Prostate gland (tissue), 2 donors: ENCODE measurements around the gene RARG. TPM values are rescaled to one million over a fixed set of nuclear protein-coding genes. Genes with fewer than 3 reads are reported as not detected.

Experiments
- DNase-seq: peaks from one replicate; pipeline ENCODE4 v3.0.0-alpha.2; 2019; ENCODE audit warnings: low spot score
- H3K27ac ChIP-seq, 2 donors: fragments of 200-600 bp; sonication (generic); 2 replicates each; pipeline ENCODE4 v1.5.1; 2017 to 2019
- H3K27me3 ChIP-seq: fragments of 200-600 bp; sonication (generic); replicated peaks from 2 replicates; pipeline ENCODE4 v1.5.1; 2019; ENCODE audit not compliant: insufficient read depth
- H3K36me3 ChIP-seq, 2 donors: fragments of 200-600 bp; sonication (generic); 1 replicate in 1 of 2; 2 replicates in 1 of 2; pipeline versions ENCODE4 v1.5.1 to v1.8.1; 2017 to 2019
- H3K4me1 ChIP-seq: fragments of 200-600 bp; sonication (generic); replicated peaks from 2 replicates; pipeline ENCODE4 v1.5.1; 2019
- H3K4me3 ChIP-seq, 2 donors: fragments of 200-600 bp; sonication (generic); 2 replicates each; pipeline ENCODE4 v1.5.1; 2017 to 2019
- H3K9me3 ChIP-seq: fragments of 200-600 bp; sonication (generic); 2 replicates; pipeline ENCODE4 v1.5.1; 2017
- POLR2A ChIP-seq: fragments of 450-650 bp; IDR thresholded peaks from one replicate; pipeline ENCODE4 v1.6.1; 2016; ENCODE audit warnings: antibody characterized with exemption, mild to moderate bottlenecking
- POLR2AphosphoS5 ChIP-seq: sonication (generic); formaldehyde crosslinking; IDR thresholded peaks from one replicate; pipeline ENCODE4 v1.6.1; 2017; ENCODE audit warnings: antibody characterized with exemption
- WGBS: methylation state at CpG from one replicate; pipeline ENCODE4 v1.1.5; 2018; 5-methylcytosine and 5-hydroxymethylcytosine counted together
- intact Hi-C: fragments of 100-400 bp; cut with DNase I; formaldehyde crosslinking; loops from one replicate; pipeline ENCODE4 v1.14.2; 2022
- total RNA-seq, 2 donors: library from RNA; depleted of rRNA; stranded (reverse); fragments of >200 nt; gene quantifications; one replicate each; pipeline ENCODE4 v1.1.0, GENCODE V29; 2016
- TF ChIP-seq, protein P1 (sequence below), 4 experiments: fragments of 200-600 bp in 2 of 4; fragments of 450-650 bp in 2 of 4; sonication (generic) in 2 of 4; IDR thresholded peaks; 1 replicate in 3 of 4; 2 replicates in 1 of 4; pipeline ENCODE4 v1.5.1; 2016 to 2019; ENCODE audit warnings: antibody characterized with exemption in 4 of 4, mild to moderate bottlenecking in 2 of 4, moderate library complexity in 2 of 4

The RARG gene
- total RNA-seq, 2 donors from 2014 or later: 28.9 to 30.4 TPM

DNA sequence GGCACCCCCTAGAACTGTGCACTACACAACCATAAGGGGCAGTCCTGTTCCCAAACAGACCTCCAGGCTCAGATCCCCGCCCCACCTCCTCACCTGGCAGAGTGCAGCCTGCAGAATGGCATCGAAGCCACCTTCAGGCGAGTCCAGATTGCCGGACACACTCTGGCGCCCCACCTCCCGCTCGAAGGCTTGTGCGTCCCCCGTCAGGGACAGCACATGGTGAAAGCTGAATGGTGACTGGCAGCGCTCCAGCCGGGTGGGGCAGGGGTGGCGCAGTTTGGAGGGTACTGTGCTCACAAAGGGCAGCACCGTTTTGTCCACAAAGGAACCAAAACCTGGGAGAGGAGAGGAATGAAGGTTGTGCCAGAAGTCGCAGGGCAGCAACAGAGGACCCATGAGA lies 35.5 kb downstream of the RARG start:
- 63% methylated on average over 14 of the region's 14 CpGs for WGBS
- Histone ChIP-seq H3K4me1 (no peaks in the 10 kb centered on the region), H3K9me3 (no peaks in the 10 kb centered on the region), H3K27me3 (no peaks in the 10 kb centered on the region), H3K36me3 (no peaks in the 10 kb centered on the region), H3K4me3 (no peak overlapping the region), H3K27ac (no peak overlapping the region)
- intact Hi-C loops: loop anchor here (2.0 kb wide), 1 partner anchor 132 kb away; no protein-coding TSS in a partner anchor
- TF ChIP-seq, protein P1, sequence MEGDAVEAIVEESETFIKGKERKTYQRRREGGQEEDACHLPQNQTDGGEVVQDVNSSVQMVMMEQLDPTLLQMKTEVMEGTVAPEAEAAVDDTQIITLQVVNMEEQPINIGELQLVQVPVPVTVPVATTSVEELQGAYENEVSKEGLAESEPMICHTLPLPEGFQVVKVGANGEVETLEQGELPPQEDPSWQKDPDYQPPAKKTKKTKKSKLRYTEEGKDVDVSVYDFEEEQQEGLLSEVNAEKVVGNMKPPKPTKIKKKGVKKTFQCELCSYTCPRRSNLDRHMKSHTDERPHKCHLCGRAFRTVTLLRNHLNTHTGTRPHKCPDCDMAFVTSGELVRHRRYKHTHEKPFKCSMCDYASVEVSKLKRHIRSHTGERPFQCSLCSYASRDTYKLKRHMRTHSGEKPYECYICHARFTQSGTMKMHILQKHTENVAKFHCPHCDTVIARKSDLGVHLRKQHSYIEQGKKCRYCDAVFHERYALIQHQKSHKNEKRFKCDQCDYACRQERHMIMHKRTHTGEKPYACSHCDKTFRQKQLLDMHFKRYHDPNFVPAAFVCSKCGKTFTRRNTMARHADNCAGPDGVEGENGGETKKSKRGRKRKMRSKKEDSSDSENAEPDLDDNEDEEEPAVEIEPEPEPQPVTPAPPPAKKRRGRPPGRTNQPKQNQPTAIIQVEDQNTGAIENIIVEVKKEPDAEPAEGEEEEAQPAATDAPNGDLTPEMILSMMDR (IDR thresholded peaks at IDR 0.05): no peak
- TF ChIP-seq POLR2AphosphoS5 (no peak), POLR2A (no peak)
- no peak for DNase-seq

DNA sequence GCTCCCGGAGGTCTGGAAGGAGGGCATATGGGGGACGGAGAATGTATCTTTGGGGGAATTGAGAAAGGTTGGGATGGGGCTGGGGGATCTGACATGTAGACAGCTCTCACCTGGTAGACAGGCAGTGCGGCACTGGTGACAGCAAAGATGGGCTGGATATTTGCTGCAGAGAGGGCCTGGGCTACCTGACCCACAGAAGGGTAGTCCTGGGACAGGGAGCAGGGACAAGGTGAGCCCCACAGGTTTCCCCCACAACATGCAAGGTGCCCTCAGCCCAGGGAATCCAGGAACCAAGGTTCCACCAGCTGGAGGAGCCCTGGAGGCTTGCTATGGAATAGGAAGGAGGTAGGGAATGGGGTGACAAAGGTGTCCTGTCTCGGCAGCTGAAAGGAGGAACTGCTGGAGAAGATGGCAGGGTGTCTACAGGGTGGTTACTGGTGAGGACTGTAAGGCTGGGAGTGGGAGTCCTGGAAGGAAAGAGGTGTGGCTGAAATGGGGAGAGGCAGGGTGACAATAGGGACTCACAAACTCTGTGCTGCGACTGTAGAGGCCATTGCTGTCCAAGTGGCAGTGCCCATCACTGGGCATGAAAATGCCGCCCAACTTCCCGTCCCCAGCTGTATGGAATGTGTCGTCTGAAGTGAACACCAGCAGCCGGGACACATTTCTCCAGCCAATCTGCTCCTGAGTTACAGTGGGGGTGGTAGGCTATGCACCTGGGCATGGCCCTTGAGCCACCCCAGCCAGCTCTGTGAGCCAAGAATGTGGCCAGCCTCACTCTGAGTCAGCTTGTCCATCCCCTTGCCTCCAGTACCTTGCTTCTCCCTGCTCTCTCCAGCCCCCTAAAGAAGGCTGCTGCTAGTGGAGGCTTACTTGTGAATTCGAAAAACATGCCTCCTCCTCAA lies 36.2 kb downstream of the RARG start:
- Histone ChIP-seq H3K36me3 (no peaks in the 10 kb centered on the region), H3K27ac (no peak overlapping the region), H3K4me1 (no peaks in the 10 kb centered on the region), H3K9me3 (no peaks in the 10 kb centered on the region), H3K27me3 (no peaks in the 10 kb centered on the region), H3K4me3 (no peak overlapping the region)
- WGBS: 85% methylated on average over 10 of the region's 10 CpGs
- intact Hi-C loops: loop anchor here (1.0 to 2.0 kb wide), 2 partner anchors 35 to 131 kb away; no protein-coding TSS in a partner anchor
- TF ChIP-seq POLR2A: no peak
- TF ChIP-seq POLR2AphosphoS5: no peak
- TF ChIP-seq, protein P1 (IDR thresholded peaks at IDR 0.05): no peak
- no peak for DNase-seq

DNA sequence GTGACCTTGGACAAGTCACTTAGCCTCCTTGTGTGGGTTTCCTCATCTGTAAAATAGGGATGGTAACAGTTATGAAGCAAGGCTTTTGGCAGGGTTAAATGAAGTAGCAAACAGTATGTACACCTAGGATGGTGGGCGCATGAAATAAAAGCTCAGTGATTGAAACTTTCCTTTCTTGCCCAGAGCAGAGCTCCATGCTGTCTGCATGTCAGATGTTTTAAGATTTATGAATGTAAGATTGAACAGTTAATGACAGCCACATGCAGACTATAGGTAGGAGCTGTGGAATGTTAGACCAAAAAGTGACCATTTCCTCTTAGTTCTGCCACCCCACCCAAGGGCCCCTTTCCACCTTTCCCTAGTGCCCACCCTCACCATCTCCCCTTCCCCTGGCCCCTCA lies 37.0 kb downstream of the RARG start:
- intact Hi-C loops: loop anchor here (1.0 kb wide), 1 partner anchor 35 kb away; no protein-coding TSS in a partner anchor
- Histone ChIP-seq H3K27ac (no peak overlapping the region), H3K9me3 (no peaks in the 10 kb centered on the region), H3K36me3 (no peaks in the 10 kb centered on the region), H3K4me1 (no peaks in the 10 kb centered on the region), H3K4me3 (no peak overlapping the region), H3K27me3 (no peaks in the 10 kb centered on the region)
- TF ChIP-seq, protein P1 (IDR thresholded peaks at IDR 0.05): no peak
- TF ChIP-seq POLR2AphosphoS5: no peak
- no peak for TF ChIP-seq POLR2A
- 96% methylated on average over 1 of the region's 1 CpG for WGBS
- no peak for DNase-seq

DNA sequence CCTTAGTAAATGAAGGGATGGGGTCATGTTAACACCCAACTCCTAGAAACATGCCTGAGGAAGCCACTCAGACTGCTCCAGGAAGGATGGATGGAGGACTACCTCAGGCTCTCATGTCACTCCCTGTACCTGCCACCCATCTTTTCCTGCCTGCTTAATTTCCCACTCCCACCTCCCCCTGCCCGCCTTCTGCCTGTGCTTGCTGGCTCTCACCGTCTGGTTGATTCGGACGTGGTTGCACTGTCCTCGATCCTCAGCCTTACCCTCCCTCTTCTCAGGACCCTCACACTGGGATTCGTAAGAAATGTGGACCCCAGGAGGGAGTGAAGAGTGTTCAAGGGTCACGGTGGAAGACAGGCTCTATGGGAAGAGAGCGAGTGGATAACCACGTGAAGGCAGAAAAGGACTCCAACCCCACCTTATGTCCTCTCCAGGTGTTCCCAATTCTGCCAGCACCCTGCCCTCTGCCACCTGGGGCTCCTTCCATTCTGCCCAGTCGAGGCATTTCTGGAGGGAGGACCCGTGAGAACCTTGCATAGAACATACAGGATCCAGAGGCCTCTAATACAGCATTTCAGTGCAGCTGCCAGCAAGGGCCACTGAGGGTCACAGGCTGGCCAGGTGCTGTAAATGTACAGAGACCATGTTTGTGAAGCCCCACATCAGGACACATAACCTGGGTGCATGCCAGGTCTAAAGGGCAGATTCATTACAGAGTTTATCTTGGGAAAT lies 37.9 kb downstream of the RARG start:
- Histone ChIP-seq H3K36me3 (no peaks in the 10 kb centered on the region), H3K9me3 (no peaks in the 10 kb centered on the region), H3K4me1 (no peaks in the 10 kb centered on the region), H3K27ac (no peak overlapping the region), H3K27me3 (no peaks in the 10 kb centered on the region), H3K4me3 (no peak overlapping the region)
- intact Hi-C loops: no loop called here
- TF ChIP-seq, protein P1 (IDR thresholded peaks at IDR 0.05): no peak
- TF ChIP-seq POLR2A: no peak
- no peak for TF ChIP-seq POLR2AphosphoS5
- DNase-seq: no peak
- WGBS: 65% methylated on average over 11 of the region's 11 CpGs
